ENCODE results near the gene NMNAT3.

The NMNAT3 gene

DNA sequence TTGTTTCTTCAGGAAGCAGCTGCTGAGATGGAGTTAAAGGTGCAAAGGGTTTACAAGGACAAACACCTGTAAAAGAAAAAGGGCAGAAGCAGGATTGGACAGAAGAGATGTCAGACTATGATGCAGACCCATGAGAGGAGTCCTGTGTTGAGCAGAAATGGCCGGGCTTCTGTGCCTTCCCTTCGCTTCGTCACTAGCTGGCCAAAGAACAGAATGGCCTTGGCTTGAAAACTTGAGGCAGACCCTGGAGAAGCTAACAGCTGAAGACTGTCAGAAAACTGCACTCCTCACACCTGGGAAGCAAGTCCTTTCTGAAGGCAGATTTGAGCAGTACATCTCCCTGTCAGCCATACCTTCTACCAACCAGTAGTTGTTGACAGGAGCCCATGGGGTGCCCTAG, 8.4 kb upstream of the NMNAT3 start:
- no peak for ATAC-seq
- TF ChIP-seq ZNF8 (CRISPR knock-in tag; IDR thresholded peaks at IDR 0.05), result no peak
- TF ChIP-seq SNAI2 (CRISPR knock-in tag; IDR thresholded peaks at IDR 0.05), result no peak
- TF ChIP-seq, protein P1, sequence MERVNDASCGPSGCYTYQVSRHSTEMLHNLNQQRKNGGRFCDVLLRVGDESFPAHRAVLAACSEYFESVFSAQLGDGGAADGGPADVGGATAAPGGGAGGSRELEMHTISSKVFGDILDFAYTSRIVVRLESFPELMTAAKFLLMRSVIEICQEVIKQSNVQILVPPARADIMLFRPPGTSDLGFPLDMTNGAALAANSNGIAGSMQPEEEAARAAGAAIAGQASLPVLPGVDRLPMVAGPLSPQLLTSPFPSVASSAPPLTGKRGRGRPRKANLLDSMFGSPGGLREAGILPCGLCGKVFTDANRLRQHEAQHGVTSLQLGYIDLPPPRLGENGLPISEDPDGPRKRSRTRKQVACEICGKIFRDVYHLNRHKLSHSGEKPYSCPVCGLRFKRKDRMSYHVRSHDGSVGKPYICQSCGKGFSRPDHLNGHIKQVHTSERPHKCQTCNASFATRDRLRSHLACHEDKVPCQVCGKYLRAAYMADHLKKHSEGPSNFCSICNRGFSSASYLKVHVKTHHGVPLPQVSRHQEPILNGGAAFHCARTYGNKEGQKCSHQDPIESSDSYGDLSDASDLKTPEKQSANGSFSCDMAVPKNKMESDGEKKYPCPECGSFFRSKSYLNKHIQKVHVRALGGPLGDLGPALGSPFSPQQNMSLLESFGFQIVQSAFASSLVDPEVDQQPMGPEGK (CRISPR knock-in tag; IDR thresholded peaks at IDR 0.05; ENCODE audit: borderline replicate concordance), result no peak
- no peak for TF ChIP-seq ZFP3 (CRISPR knock-in tag; IDR thresholded peaks at IDR 0.05)
- no peak for TF ChIP-seq BACH2 (CRISPR knock-in tag; IDR thresholded peaks at IDR 0.05; ENCODE audit: borderline replicate concordance)
- TF ChIP-seq, protein P2, sequence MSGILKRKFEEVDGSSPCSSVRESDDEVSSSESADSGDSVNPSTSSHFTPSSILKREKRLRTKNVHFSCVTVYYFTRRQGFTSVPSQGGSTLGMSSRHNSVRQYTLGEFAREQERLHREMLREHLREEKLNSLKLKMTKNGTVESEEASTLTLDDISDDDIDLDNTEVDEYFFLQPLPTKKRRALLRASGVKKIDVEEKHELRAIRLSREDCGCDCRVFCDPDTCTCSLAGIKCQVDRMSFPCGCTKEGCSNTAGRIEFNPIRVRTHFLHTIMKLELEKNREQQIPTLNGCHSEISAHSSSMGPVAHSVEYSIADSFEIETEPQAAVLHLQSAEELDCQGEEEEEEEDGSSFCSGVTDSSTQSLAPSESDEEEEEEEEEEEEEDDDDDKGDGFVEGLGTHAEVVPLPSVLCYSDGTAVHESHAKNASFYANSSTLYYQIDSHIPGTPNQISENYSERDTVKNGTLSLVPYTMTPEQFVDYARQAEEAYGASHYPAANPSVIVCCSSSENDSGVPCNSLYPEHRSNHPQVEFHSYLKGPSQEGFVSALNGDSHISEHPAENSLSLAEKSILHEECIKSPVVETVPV (CRISPR knock-in tag; IDR thresholded peaks at IDR 0.05), result no peak
- TF ChIP-seq, protein P3, sequence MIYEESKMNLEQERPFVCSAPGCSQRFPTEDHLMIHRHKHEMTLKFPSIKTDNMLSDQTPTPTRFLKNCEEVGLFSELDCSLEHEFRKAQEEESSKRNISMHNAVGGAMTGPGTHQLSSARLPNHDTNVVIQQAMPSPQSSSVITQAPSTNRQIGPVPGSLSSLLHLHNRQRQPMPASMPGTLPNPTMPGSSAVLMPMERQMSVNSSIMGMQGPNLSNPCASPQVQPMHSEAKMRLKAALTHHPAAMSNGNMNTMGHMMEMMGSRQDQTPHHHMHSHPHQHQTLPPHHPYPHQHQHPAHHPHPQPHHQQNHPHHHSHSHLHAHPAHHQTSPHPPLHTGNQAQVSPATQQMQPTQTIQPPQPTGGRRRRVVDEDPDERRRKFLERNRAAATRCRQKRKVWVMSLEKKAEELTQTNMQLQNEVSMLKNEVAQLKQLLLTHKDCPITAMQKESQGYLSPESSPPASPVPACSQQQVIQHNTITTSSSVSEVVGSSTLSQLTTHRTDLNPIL (CRISPR knock-in tag; IDR thresholded peaks at IDR 0.05; ENCODE audit: low read depth), result no peak
- no peak for TF ChIP-seq ZNF70 (CRISPR knock-in tag; IDR thresholded peaks at IDR 0.05)
- TF ChIP-seq OSR1 (CRISPR knock-in tag; IDR thresholded peaks at IDR 0.05), result no peak
- no peak for TF ChIP-seq ZC3H10 (CRISPR knock-in tag; IDR thresholded peaks at IDR 0.05)

DNA sequence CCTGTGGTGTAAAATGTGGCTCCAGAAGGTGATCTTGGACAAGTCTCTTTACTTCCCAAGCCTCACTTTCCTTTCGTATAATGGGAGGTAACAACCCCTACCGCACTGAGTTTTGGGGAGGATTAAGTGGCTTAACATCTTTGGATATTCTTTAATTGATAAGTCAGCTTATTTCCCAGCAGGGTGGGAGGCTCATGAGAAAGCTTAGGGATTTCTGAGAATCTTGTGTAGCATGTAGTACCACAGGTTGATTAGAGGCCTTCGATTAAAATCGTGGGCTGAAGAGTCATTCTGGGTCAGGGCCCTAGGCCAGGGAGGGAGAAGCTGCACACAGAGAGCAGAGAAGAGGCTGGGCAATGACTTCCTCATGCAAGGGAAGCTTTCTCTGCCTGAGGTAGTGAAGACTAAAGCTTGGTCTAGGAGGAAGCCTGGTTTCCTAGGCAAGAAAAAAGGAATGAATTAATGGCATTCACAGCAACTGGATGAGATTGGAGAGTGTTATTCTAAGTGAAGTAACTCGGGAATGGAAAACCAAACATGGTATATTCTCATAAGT, 1.5 kb upstream of the NMNAT3 start:
- TF ChIP-seq ZNF565 (CRISPR knock-in tag; conservative IDR thresholded peaks at IDR 0.05; ENCODE audit: low read depth), result no peak
- TF ChIP-seq TOX (CRISPR knock-in tag; IDR thresholded peaks at IDR 0.05; ENCODE audit: borderline replicate concordance), result no peak
- TF ChIP-seq, protein P1 (CRISPR knock-in tag; IDR thresholded peaks at IDR 0.05; ENCODE audit: borderline replicate concordance), result no peak
- no peak for TF ChIP-seq GLIS3 (CRISPR knock-in tag; IDR thresholded peaks at IDR 0.05)
- no peak for ATAC-seq

DNA sequence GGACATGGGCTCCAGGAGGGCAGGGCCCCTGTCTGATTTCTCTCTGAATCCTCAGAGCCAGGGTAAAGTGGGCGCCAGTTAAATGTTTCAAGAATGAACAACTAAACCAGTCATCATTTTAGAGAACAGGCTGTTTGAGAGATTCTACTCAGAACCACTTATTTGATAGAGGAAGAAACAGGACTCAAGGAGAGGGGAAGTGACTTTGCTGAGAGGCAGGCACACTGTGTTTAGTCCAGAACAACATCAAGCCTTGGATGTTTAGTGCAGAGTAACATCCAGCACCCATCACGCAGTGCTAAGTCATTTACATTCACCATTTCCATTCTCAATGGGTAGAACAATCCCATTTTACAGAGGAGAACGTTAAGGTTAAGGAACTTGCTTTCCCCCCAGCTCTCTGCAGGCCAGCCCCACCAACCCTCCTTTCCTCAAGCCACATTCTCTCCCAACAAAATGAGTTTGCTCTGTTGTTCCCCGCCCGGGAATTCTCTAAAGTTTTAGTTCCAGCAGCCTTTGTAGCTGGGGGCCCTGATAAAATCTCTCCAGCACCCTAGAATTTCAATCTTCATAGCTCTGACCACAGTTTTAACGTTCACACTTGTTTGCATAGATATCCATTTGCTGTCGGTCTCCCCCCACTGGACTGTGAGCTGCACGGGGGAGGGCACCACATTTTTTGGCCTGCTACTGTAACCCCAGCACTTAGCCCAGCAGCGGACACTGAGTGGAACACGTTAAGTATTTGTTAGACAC, 962 bp downstream of the NMNAT3 start:
- no peak for ATAC-seq
- TF ChIP-seq, protein P4, sequence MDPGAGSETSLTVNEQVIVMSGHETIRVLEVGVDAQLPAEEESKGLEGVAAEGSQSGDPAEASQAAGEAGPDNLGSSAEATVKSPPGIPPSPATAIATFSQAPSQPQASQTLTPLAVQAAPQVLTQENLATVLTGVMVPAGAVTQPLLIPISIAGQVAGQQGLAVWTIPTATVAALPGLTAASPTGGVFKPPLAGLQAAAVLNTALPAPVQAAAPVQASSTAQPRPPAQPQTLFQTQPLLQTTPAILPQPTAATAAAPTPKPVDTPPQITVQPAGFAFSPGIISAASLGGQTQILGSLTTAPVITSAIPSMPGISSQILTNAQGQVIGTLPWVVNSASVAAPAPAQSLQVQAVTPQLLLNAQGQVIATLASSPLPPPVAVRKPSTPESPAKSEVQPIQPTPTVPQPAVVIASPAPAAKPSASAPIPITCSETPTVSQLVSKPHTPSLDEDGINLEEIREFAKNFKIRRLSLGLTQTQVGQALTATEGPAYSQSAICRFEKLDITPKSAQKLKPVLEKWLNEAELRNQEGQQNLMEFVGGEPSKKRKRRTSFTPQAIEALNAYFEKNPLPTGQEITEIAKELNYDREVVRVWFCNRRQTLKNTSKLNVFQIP (CRISPR knock-in tag; IDR thresholded peaks at IDR 0.05; ENCODE audit: borderline replicate concordance, low read depth), result no peak
- TF ChIP-seq ESRRG (CRISPR knock-in tag; IDR thresholded peaks at IDR 0.05), result no peak

DNA sequence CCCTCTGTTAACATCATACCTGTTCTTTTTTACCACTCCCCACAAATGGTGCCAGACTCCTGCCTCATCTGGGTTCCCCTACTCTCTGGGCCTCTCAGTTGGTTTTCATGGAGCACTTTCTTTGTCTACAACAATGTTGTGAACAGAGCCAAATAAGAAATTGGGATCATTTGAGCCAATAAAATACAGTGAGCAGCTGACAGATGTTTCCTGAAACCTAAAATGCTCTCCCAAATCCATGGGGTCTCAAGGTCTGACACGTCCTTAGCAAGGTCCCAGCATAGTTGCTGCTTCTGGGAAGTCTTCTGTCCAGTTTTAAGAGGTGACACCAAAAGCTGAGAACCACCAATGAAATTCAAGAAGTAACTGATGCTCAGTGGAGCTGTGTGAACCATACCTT, 1.7 kb downstream of the NMNAT3 start:
- TF ChIP-seq ZFP3 (CRISPR knock-in tag; IDR thresholded peaks at IDR 0.05) (no peak), CSDC2 (CRISPR knock-in tag; IDR thresholded peaks at IDR 0.05) (no peak), ZNF8 (CRISPR knock-in tag; IDR thresholded peaks at IDR 0.05) (no peak), TCF4 (CRISPR knock-in tag; IDR thresholded peaks at IDR 0.05; ENCODE audit: borderline replicate concordance) (no peak), ZNF565 (CRISPR knock-in tag; conservative IDR thresholded peaks at IDR 0.05; ENCODE audit: low read depth) (no peak)
- ATAC-seq, result no peak

DNA sequence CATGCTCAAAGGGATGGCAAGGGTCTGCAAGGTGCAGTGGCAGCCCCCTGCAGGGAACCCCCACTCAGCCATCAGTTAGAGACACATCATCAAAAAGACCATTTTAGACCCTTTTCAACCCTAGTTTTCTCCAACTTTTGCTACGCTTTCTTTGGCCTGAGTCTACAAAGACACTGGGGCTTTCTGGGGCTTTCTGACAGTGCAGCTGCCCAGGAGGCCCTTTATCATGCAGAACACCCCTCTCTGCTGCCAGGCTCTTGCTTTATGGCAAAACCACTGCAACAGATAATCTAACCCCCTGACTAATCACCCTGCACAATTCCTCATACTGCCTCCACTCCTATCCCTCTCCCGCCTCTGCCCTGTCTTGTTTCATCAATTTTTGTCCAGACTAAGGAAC, 2.4 kb downstream of the NMNAT3 start:
- ATAC-seq, result no peak
- TF ChIP-seq CSDC2 (CRISPR knock-in tag; IDR thresholded peaks at IDR 0.05), result no peak
- no peak for TF ChIP-seq GLIS3 (CRISPR knock-in tag; IDR thresholded peaks at IDR 0.05)
- no peak for TF ChIP-seq TOX (CRISPR knock-in tag; IDR thresholded peaks at IDR 0.05; ENCODE audit: borderline replicate concordance)
- TF ChIP-seq OSR1 (CRISPR knock-in tag; IDR thresholded peaks at IDR 0.05), result no peak
- TF ChIP-seq ZFP3 (CRISPR knock-in tag; IDR thresholded peaks at IDR 0.05), result no peak
- TF ChIP-seq, protein P5, sequence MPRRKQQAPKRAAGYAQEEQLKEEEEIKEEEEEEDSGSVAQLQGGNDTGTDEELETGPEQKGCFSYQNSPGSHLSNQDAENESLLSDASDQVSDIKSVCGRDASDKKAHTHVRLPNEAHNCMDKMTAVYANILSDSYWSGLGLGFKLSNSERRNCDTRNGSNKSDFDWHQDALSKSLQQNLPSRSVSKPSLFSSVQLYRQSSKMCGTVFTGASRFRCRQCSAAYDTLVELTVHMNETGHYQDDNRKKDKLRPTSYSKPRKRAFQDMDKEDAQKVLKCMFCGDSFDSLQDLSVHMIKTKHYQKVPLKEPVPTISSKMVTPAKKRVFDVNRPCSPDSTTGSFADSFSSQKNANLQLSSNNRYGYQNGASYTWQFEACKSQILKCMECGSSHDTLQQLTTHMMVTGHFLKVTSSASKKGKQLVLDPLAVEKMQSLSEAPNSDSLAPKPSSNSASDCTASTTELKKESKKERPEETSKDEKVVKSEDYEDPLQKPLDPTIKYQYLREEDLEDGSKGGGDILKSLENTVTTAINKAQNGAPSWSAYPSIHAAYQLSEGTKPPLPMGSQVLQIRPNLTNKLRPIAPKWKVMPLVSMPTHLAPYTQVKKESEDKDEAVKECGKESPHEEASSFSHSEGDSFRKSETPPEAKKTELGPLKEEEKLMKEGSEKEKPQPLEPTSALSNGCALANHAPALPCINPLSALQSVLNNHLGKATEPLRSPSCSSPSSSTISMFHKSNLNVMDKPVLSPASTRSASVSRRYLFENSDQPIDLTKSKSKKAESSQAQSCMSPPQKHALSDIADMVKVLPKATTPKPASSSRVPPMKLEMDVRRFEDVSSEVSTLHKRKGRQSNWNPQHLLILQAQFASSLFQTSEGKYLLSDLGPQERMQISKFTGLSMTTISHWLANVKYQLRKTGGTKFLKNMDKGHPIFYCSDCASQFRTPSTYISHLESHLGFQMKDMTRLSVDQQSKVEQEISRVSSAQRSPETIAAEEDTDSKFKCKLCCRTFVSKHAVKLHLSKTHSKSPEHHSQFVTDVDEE (CRISPR knock-in tag; IDR thresholded peaks at IDR 0.05), result no peak
- no peak for TF ChIP-seq ZNF70 (CRISPR knock-in tag; IDR thresholded peaks at IDR 0.05)
- TF ChIP-seq ZNF8 (CRISPR knock-in tag; IDR thresholded peaks at IDR 0.05), result no peak
- no peak for TF ChIP-seq ISL1 (CRISPR knock-in tag; IDR thresholded peaks at IDR 0.05)
- no peak for TF ChIP-seq ZNF565 (CRISPR knock-in tag; conservative IDR thresholded peaks at IDR 0.05; ENCODE audit: low read depth)
- TF ChIP-seq TCF4 (CRISPR knock-in tag; IDR thresholded peaks at IDR 0.05; ENCODE audit: borderline replicate concordance), result no peak
- TF ChIP-seq, protein P4 (CRISPR knock-in tag; IDR thresholded peaks at IDR 0.05; ENCODE audit: borderline replicate concordance, low read depth), result no peak
- TF ChIP-seq BACH2 (CRISPR knock-in tag; IDR thresholded peaks at IDR 0.05; ENCODE audit: borderline replicate concordance), result no peak

Measured in SK-N-SH treated with all-trans-retinoic acid at 6 μM for 48 hours (cell line).